Activated CD4-positive, alpha-beta T cell treated with anti-CD3 and anti-CD28 coated beads, Interleukin-2, amount 50 U/mL, for 16 hours (primary cell): ENCODE measurements around the gene MAD1L1.

Experiments
- DNase-seq: peaks from one replicate; pipeline ENCODE4 v3.0.0-alpha.2; 2020

The MAD1L1 gene

GRCh38 chr7:2099048-2099957 is 133.4 kb downstream of the MAD1L1 start:
- DNase-seq = peak; percentile 22

- no peak for DNase-seq
Measured at GRCh38 chr7:2098496-2098895, 134.2 kb downstream of the MAD1L1 start.

- no peak for DNase-seq
Measured at GRCh38 chr7:2098056-2098455, 134.7 kb downstream of the MAD1L1 start.

- DNase-seq = no peak
Measured at GRCh38 chr7:2097492-2097891, 135.3 kb downstream of the MAD1L1 start.

GRCh38 chr7:2096692-2097387 is 135.9 kb downstream of the MAD1L1 start:
- DNase-seq = no peak

GRCh38 chr7:2095436-2095835 is 137.3 kb downstream of the MAD1L1 start:
- no peak for DNase-seq

- DNase-seq = no peak
Measured at GRCh38 chr7:2094454-2095045, 138.2 kb downstream of the MAD1L1 start.

GRCh38 chr7:2093843-2094220 is 138.9 kb downstream of the MAD1L1 start:
- DNase-seq = no peak

GRCh38 chr7:2093215-2093842 is 139.4 kb downstream of the MAD1L1 start:
- DNase-seq = no peak

- DNase-seq = no peak
Measured at GRCh38 chr7:2092279-2092678, 140.5 kb downstream of the MAD1L1 start.

- no peak for DNase-seq
Measured at GRCh38 chr7:2090526-2091520, 141.9 kb downstream of the MAD1L1 start.

GRCh38 chr7:2088801-2089200 is 143.9 kb downstream of the MAD1L1 start:
- DNase-seq = no peak

GRCh38 chr7:2087744-2088143 is 145.0 kb downstream of the MAD1L1 start:
- DNase-seq = no peak

- no peak for DNase-seq
Measured at GRCh38 chr7:2086229-2086628, 146.5 kb downstream of the MAD1L1 start.

GRCh38 chr7:2085804-2086203 is 146.9 kb downstream of the MAD1L1 start:
- DNase-seq = no peak

GRCh38 chr7:2084781-2085505 is 147.8 kb downstream of the MAD1L1 start:
- DNase-seq = no peak

- DNase-seq = no peak
Measured at GRCh38 chr7:2084331-2084730, 148.4 kb downstream of the MAD1L1 start.

- no peak for DNase-seq
Measured at GRCh38 chr7:2083362-2083761, 149.4 kb downstream of the MAD1L1 start.

GRCh38 chr7:2082139-2082998 is 150.4 kb downstream of the MAD1L1 start:
- DNase-seq = no peak

- DNase-seq = no peak
Measured at GRCh38 chr7:2081526-2082135, 151.1 kb downstream of the MAD1L1 start.
